WTC11 (cell line): ENCODE results near the gene CEP104.

ENCODE experiments used
- CBFB ChIP-seq: sonication (generic); formaldehyde crosslinking; IDR thresholded peaks from 2 replicates; pipeline ENCODE4 v1.8.1; 2022; ENCODE audit warnings: mild to moderate bottlenecking, low read depth, missing genetic modification reagents
- CTCF ChIP-seq: fragments of 200-600 bp; IDR thresholded peaks from 2 replicates; pipeline ENCODE4 v1.8.0; 2022; ENCODE audit warnings: antibody characterized with exemption
- USF1 ChIP-seq: sonication (generic); formaldehyde crosslinking; IDR thresholded peaks from 2 replicates; pipeline ENCODE4 v1.8.0; 2022; ENCODE audit warnings: mild to moderate bottlenecking, missing genetic modification reagents

GRCh38 chr1:3809680-3810079 is 47.3 kb downstream of the CEP104 start:
- TF ChIP-seq CTCF (no peak), USF1 (CRISPR knock-in tag) (no peak), CBFB (CRISPR knock-in tag) (no peak)
